Testis (tissue), 2 donors: ENCODE data around the gene SCMH1.

Experiments used
- POLR2A ChIP-seq: fragments of 450-650 bp; IDR thresholded peaks from one replicate; pipeline ENCODE4 v1.6.1; 2017; ENCODE audit warnings: antibody characterized with exemption, mild to moderate bottlenecking, moderate library complexity
- TF ChIP-seq, protein P1 (sequence below), 3 experiments: fragments of 450-650 bp in 2 of 3; fragments of 200-600 bp in 1 of 3; sonication (generic) in 1 of 3; IDR thresholded peaks; one replicate each; pipeline ENCODE4 v1.5.1; 2016 to 2019; ENCODE audit warnings: antibody characterized with exemption in 3 of 3, mild to moderate bottlenecking in 2 of 3, moderate library complexity in 1 of 3

DNA sequence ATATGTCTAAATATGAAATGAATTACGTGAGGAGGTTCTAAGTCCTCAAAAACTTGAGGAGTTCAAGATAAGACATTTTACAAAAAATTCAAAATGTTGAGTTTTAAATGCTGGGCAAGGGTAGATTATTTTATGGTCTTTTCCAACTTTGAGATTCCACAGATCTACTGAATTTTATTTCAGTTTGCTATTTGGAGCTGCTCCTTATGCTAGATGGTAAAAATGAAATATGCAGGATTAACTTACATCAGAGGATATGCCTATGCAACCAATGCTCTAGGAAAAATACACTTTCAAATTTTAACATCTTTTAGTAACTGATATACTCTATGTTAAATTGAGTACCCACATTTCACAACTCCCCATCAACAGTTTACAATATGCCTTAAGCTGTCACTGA is 83.1 kb downstream of the SCMH1 start:
- TF ChIP-seq, protein P1, sequence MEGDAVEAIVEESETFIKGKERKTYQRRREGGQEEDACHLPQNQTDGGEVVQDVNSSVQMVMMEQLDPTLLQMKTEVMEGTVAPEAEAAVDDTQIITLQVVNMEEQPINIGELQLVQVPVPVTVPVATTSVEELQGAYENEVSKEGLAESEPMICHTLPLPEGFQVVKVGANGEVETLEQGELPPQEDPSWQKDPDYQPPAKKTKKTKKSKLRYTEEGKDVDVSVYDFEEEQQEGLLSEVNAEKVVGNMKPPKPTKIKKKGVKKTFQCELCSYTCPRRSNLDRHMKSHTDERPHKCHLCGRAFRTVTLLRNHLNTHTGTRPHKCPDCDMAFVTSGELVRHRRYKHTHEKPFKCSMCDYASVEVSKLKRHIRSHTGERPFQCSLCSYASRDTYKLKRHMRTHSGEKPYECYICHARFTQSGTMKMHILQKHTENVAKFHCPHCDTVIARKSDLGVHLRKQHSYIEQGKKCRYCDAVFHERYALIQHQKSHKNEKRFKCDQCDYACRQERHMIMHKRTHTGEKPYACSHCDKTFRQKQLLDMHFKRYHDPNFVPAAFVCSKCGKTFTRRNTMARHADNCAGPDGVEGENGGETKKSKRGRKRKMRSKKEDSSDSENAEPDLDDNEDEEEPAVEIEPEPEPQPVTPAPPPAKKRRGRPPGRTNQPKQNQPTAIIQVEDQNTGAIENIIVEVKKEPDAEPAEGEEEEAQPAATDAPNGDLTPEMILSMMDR (IDR thresholded peaks at IDR 0.05) = no peak
- TF ChIP-seq POLR2A = no peak
